ENCODE results near the gene CKAP2.

- TF ChIP-seq, protein P1, sequence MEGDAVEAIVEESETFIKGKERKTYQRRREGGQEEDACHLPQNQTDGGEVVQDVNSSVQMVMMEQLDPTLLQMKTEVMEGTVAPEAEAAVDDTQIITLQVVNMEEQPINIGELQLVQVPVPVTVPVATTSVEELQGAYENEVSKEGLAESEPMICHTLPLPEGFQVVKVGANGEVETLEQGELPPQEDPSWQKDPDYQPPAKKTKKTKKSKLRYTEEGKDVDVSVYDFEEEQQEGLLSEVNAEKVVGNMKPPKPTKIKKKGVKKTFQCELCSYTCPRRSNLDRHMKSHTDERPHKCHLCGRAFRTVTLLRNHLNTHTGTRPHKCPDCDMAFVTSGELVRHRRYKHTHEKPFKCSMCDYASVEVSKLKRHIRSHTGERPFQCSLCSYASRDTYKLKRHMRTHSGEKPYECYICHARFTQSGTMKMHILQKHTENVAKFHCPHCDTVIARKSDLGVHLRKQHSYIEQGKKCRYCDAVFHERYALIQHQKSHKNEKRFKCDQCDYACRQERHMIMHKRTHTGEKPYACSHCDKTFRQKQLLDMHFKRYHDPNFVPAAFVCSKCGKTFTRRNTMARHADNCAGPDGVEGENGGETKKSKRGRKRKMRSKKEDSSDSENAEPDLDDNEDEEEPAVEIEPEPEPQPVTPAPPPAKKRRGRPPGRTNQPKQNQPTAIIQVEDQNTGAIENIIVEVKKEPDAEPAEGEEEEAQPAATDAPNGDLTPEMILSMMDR (IDR thresholded peaks at IDR 0.05; ENCODE audit: low read depth, low read length, missing input control): no peak
- TF ChIP-seq FOXA1 (IDR thresholded peaks at IDR 0.05): no peak
- TF ChIP-seq YY1 (IDR thresholded peaks at IDR 0.05): no peak
- TF ChIP-seq, protein P2, sequence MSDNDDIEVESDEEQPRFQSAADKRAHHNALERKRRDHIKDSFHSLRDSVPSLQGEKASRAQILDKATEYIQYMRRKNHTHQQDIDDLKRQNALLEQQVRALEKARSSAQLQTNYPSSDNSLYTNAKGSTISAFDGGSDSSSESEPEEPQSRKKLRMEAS (IDR thresholded peaks at IDR 0.05): no peak
- TF ChIP-seq JUND (IDR thresholded peaks at IDR 0.05): no peak
- TF ChIP-seq, protein P3, sequence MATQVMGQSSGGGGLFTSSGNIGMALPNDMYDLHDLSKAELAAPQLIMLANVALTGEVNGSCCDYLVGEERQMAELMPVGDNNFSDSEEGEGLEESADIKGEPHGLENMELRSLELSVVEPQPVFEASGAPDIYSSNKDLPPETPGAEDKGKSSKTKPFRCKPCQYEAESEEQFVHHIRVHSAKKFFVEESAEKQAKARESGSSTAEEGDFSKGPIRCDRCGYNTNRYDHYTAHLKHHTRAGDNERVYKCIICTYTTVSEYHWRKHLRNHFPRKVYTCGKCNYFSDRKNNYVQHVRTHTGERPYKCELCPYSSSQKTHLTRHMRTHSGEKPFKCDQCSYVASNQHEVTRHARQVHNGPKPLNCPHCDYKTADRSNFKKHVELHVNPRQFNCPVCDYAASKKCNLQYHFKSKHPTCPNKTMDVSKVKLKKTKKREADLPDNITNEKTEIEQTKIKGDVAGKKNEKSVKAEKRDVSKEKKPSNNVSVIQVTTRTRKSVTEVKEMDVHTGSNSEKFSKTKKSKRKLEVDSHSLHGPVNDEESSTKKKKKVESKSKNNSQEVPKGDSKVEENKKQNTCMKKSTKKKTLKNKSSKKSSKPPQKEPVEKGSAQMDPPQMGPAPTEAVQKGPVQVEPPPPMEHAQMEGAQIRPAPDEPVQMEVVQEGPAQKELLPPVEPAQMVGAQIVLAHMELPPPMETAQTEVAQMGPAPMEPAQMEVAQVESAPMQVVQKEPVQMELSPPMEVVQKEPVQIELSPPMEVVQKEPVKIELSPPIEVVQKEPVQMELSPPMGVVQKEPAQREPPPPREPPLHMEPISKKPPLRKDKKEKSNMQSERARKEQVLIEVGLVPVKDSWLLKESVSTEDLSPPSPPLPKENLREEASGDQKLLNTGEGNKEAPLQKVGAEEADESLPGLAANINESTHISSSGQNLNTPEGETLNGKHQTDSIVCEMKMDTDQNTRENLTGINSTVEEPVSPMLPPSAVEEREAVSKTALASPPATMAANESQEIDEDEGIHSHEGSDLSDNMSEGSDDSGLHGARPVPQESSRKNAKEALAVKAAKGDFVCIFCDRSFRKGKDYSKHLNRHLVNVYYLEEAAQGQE (IDR thresholded peaks at IDR 0.05): no peak
- no peak for TF ChIP-seq EGR1 (IDR thresholded peaks at IDR 0.05; ENCODE audit: low read depth in 2 of 2)
These were observed 381 bp downstream of the CKAP2 start for GRCh38 chr13:52455677-52456041.
